Tibial nerve (tissue), 4 donors: ENCODE results near the gene ZNF281. TPM values are rescaled to one million over a fixed set of nuclear protein-coding genes. Genes with fewer than 3 reads are reported as not detected.
"Not testable (repeated sequence)": the region's sequence is repeated elsewhere in the genome, so short reads cannot be mapped to it uniquely, and the experiment has no call there.

Source experiments
- DNase-seq, 2 donors: peaks; one replicate each; pipeline ENCODE4 v3.0.0-alpha.2; 2019; ENCODE audit warnings: low spot score in 2 of 2
- H3K27ac ChIP-seq, 4 donors: fragments of 200-600 bp; sonication (generic) in 3 of 4; one replicate each; pipeline ENCODE4 v1.5.1; 2017 to 2019; ENCODE audit warnings: mild to moderate bottlenecking in 1 of 4
- H3K27me3 ChIP-seq, 2 donors: fragments of 200-600 bp; sonication (generic) in 1 of 2; one replicate each; pipeline versions ENCODE4 v1.5.1 to v1.6.0; 2017 to 2019
- H3K36me3 ChIP-seq, 3 donors: fragments of 200-600 bp; sonication (generic); one replicate each; pipeline ENCODE4 v1.5.1; 2018 to 2019
- H3K4me1 ChIP-seq, 4 donors: fragments of 200-600 bp; sonication (generic) in 3 of 4; one replicate each; pipeline ENCODE4 v1.5.1; 2017 to 2019
- H3K4me3 ChIP-seq, 4 donors: fragments of 200-600 bp; sonication (generic) in 3 of 4; one replicate each; pipeline ENCODE4 v1.5.1; 2017 to 2019; ENCODE audit warnings: mild to moderate bottlenecking in 1 of 4, moderate library complexity in 1 of 4
- H3K9me3 ChIP-seq, 4 donors: fragments of 200-600 bp; sonication (generic) in 3 of 4; one replicate each; pipeline ENCODE4 v1.5.1; 2017 to 2019
- EP300 ChIP-seq, 2 donors: sonication (generic); formaldehyde crosslinking; IDR thresholded peaks; one replicate each; pipeline ENCODE4 v1.6.1; 2017; ENCODE audit warnings: antibody characterized with exemption in 2 of 2, mild to moderate bottlenecking in 1 of 2
- POLR2A ChIP-seq, 2 donors: fragments of 450-650 bp; IDR thresholded peaks; one replicate each; pipeline ENCODE4 v1.6.1; 2017; ENCODE audit warnings: antibody characterized with exemption in 2 of 2, mild to moderate bottlenecking in 2 of 2, moderate library complexity in 2 of 2
- WGBS, 2 donors: methylation state at CpG; one replicate each; pipeline ENCODE4 v1.1.5; 2018; 5-methylcytosine and 5-hydroxymethylcytosine counted together
- total RNA-seq, 4 donors: library from RNA; depleted of rRNA; stranded (reverse); fragments of >200 nt; gene quantifications; one replicate each; pipeline ENCODE4 v1.1.0, GENCODE V29; 2016
- TF ChIP-seq, protein P1 (sequence below), 5 experiments: fragments of 200-600 bp in 3 of 5; fragments of 450-650 bp in 2 of 5; sonication (generic) in 3 of 5; IDR thresholded peaks; one replicate each; pipeline ENCODE4 v1.5.1; 2016 to 2019; ENCODE audit warnings: antibody characterized with exemption in 5 of 5, mild to moderate bottlenecking in 3 of 5, moderate library complexity in 2 of 5

ZNF281 gene
- total RNA-seq, 4 donors from 2014 or later: 8.0 to 12.9 (median 8.9) TPM

DNA sequence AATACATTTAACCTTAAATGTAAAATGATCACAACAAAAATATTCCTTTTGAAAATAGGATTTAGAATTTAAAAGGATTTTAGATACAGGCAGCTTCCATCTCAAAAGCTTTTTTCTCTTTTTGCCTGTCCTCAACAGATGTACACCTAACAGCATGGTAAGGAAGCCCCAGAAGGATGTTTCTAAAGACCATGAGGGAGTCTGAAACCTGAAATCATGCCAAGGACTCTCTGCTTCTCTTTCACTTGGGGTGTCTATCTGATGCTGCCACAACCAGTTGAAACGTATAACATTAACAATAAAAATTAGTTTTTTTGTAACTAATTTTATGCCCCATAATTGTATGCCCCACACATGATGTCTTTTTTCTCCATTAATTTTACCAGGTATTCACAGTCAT, 5.4 kb upstream of the ZNF281 start:
- H3K36me3 ChIP-seq: no peaks in the 10 kb centered on the region
- 78 to 94% methylated on average over 1 of the region's 1 CpG for WGBS, 2 donors
- H3K27ac ChIP-seq: peak overlapping the region in 1 of 4 donors; percentile 70
- H3K4me1 ChIP-seq: peaks cover 0 to 26% (median 3%) of the 10 kb centered on the region in 4 donors
- DNase-seq: no peak
- H3K27me3 ChIP-seq: no peaks in the 10 kb centered on the region
- H3K9me3 ChIP-seq: no peaks in the 10 kb centered on the region
- no peak overlapping the region for H3K4me3 ChIP-seq
- TF ChIP-seq, protein P1, sequence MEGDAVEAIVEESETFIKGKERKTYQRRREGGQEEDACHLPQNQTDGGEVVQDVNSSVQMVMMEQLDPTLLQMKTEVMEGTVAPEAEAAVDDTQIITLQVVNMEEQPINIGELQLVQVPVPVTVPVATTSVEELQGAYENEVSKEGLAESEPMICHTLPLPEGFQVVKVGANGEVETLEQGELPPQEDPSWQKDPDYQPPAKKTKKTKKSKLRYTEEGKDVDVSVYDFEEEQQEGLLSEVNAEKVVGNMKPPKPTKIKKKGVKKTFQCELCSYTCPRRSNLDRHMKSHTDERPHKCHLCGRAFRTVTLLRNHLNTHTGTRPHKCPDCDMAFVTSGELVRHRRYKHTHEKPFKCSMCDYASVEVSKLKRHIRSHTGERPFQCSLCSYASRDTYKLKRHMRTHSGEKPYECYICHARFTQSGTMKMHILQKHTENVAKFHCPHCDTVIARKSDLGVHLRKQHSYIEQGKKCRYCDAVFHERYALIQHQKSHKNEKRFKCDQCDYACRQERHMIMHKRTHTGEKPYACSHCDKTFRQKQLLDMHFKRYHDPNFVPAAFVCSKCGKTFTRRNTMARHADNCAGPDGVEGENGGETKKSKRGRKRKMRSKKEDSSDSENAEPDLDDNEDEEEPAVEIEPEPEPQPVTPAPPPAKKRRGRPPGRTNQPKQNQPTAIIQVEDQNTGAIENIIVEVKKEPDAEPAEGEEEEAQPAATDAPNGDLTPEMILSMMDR (IDR thresholded peaks at IDR 0.05): no peak
- TF ChIP-seq EP300 (IDR thresholded peaks at IDR 0.05): no peak
- no peak for TF ChIP-seq POLR2A (IDR thresholded peaks at IDR 0.05)

- Histone ChIP-seq H3K4me3 (no peak overlapping the region), H3K9me3 (no peaks in the 10 kb centered on the region), H3K36me3 (no peaks in the 10 kb centered on the region), H3K27me3 (no peaks in the 10 kb centered on the region), H3K4me1 (peaks cover 0 to 26% (median 3%) of the 10 kb centered on the region in 4 donors), H3K27ac (no peak overlapping the region)
- no peak for DNase-seq
- TF ChIP-seq POLR2A (IDR thresholded peaks at IDR 0.05) (no peak), EP300 (IDR thresholded peaks at IDR 0.05) (no peak)
- TF ChIP-seq, protein P1 (IDR thresholded peaks at IDR 0.05): no peak
- 92 to 94% methylated on average over 4 of the region's 4 CpGs for WGBS, 2 donors
Measured at GRCh38 chr1:200414657-200415056, 4.8 kb upstream of the ZNF281 start.

GRCh38 chr1:200413766-200414165, 3.9 kb upstream of the ZNF281 start:
- not testable (repeated sequence) for H3K4me3 ChIP-seq
- WGBS, 2 donors: 80 to 90% methylated on average over 11 of the region's 11 CpGs

DNA sequence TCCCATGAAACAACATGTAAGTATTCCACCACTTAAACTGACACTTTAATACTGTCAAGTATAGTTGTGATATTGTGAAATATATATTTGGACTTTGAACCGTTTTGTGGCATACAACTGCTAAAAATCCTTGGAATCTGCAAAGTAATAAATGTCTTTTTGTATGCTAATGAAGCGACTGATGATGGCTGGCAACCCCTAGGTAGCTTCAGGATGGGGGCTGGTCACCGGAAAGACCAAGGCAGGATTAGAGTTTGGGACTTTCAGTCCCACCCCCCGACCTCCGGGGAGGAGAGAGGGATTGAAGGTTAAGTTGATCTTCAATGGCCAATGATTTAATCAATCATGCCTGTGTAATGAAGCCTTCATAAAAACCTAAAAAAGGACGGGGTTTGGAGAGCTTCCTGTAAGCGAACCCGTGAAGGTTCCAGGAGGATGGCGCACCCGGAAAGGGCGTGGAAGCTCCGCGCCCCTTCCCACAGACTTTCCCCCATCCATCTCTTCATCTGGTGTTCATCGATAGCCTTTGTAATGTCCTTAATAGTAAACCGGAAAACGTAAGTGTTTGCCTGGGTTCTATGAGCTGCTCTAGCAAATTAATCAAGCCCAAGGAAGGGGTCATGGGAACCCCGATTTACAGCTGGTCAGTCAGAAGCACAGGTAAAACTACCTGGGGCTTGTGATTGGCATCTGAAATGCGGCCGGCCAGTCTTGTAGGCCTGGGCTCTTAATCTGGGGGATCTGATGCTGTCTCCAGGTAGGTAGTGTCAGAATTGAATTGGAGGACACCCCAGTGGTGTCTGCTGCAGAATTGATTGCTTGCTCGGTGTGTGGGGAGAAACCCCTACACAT, 1.8 kb upstream of the ZNF281 start:
- peaks cover 0 to 51% (median 22%) of the 10 kb centered on the region in 4 donors for H3K4me1 ChIP-seq
- H3K27ac ChIP-seq: no peak overlapping the region
- no peak for TF ChIP-seq EP300 (IDR thresholded peaks at IDR 0.05)
- TF ChIP-seq, protein P1 (IDR thresholded peaks at IDR 0.05): no peak
- no peak for TF ChIP-seq POLR2A (IDR thresholded peaks at IDR 0.05)
- H3K9me3 ChIP-seq: no peaks in the 10 kb centered on the region
- H3K27me3 ChIP-seq: no peaks in the 10 kb centered on the region
- no peak overlapping the region for H3K4me3 ChIP-seq
- WGBS, 2 donors: 37 to 46% methylated on average over 20 of the region's 20 CpGs
- H3K36me3 ChIP-seq: no peaks in the 10 kb centered on the region
- no peak for DNase-seq

More at GRCh38 chr1:200413766-200414165, 3.9 kb upstream of the ZNF281 start:
- not testable (repeated sequence) for H3K9me3 ChIP-seq, H3K36me3 ChIP-seq, DNase-seq, H3K27ac ChIP-seq, H3K27me3 ChIP-seq
- H3K4me1 ChIP-seq: peaks cover 0 to 30% (median 5%) of the 10 kb centered on the region in 4 donors

- WGBS, 2 donors: 14 to 17% methylated on average over 8 of the region's 8 CpGs
- peak overlapping the region in 3 of 4 donors; percentile 84 to 89 (median 87) for H3K27ac ChIP-seq
Measured at GRCh38 chr1:200410566-200410878, 686 bp upstream of the ZNF281 start.

More at GRCh38 chr1:200410566-200410878, 686 bp upstream of the ZNF281 start:
- Histone ChIP-seq H3K27me3 (no peaks in the 10 kb centered on the region), H3K4me1 (peaks cover 0 to 53% (median 23%) of the 10 kb centered on the region in 4 donors), H3K4me3 (peak overlapping the region; percentile 73 to 98 (median 82)), H3K36me3 (no peaks in the 10 kb centered on the region), H3K9me3 (no peaks in the 10 kb centered on the region)
- no peak for DNase-seq
- TF ChIP-seq, protein P1 (IDR thresholded peaks at IDR 0.05): no peak
- TF ChIP-seq POLR2A (IDR thresholded peaks at IDR 0.05): no peak
- TF ChIP-seq EP300 (IDR thresholded peaks at IDR 0.05): no peak
